Activated B cell treated with CpG ODN at 0.5 μM for 24 hours (primary cell): ENCODE measurements around the gene GALNTL6. TPM values are rescaled to one million over a fixed set of nuclear protein-coding genes. Genes with fewer than 3 reads are reported as not detected.
"Not testable (repeated sequence)": the region's sequence is repeated elsewhere in the genome, so short reads cannot be mapped to it uniquely, and the experiment has no call there.

Experiments used
- ATAC-seq: fragments of 200-7000 bp; cut with Tn5 transposase; one replicate; pipeline ENCODE4 v1.10.0; 2021; ENCODE audit warnings: low read depth, mild to moderate bottlenecking, moderate library complexity
- CTCF ChIA-PET: fragments of 350-600 bp; sonication (Branson Sonifier 250); formaldehyde crosslinking; loops from one replicate; lab custom pipeline; 2021; ENCODE audit warnings: antibody characterized with exemption; lab: Charles Lee
- POLR2A ChIA-PET: fragments of 350-600 bp; sonication (Branson Sonifier 250); formaldehyde crosslinking; loops from one replicate; lab custom pipeline; 2021; ENCODE audit warnings: antibody characterized with exemption; lab: Charles Lee
- DNase-seq: peaks from one replicate; pipeline ENCODE4 v3.0.0; 2022
- H3K27ac Mint-ChIP-seq: one replicate; pipeline ENCODE4 v1.8.0; 2020; ENCODE audit warnings: mixed read lengths
- H3K27me3 Mint-ChIP-seq: one replicate; pipeline ENCODE4 v1.8.0; 2021; ENCODE audit warnings: mixed read lengths
- H3K36me3 Mint-ChIP-seq: one replicate; pipeline ENCODE4 v1.8.0; 2021; ENCODE audit warnings: low read depth, mixed read lengths
- H3K4me1 Mint-ChIP-seq: one replicate; pipeline ENCODE4 v1.8.0; 2021; ENCODE audit warnings: mixed read lengths
- H3K4me3 Mint-ChIP-seq: one replicate; pipeline ENCODE4 v1.8.0; 2020; ENCODE audit warnings: mild to moderate bottlenecking, mixed read lengths
- H3K9me3 Mint-ChIP-seq: one replicate; pipeline ENCODE4 v1.8.0; 2020; ENCODE audit warnings: mixed read lengths
- CTCF ChIP-seq: fragments of 200-600 bp; IDR thresholded peaks from one replicate; pipeline ENCODE4 v1.8.0; 2022; ENCODE audit warnings: antibody characterized with exemption, mild to moderate bottlenecking
- intact Hi-C: fragments of 100-400 bp; cut with micrococcal nuclease; formaldehyde crosslinking; loops from one replicate; pipeline ENCODE4 v1.15.1; 2024
- total RNA-seq: library from RNA; stranded (reverse); gene quantifications from 2 replicates; pipeline ENCODE4 v1.2.3, GENCODE V29; 2022

Gene GALNTL6
- total RNA-seq, 1 donor from 2014 or later, result 0.20 TPM

GRCh38 chr4:173018446-173018845 is 1205.2 kb downstream of the GALNTL6 start:
- no peak overlapping the region for H3K4me3 Mint-ChIP-seq
- ATAC-seq (no peak), DNase-seq (no peak)
- no peaks in the 10 kb centered on the region for H3K9me3 Mint-ChIP-seq
- ChIA-PET CTCF (interaction anchor here (1.6 kb wide), 1 partner anchor 239 kb away, joined by 4 read pairs; no protein-coding TSS in a partner anchor), POLR2A (no interaction called here)
- intact Hi-C loops, result no loop called here
- TF ChIP-seq CTCF, result no peak
- no peak overlapping the region for H3K27ac Mint-ChIP-seq
- no peaks in the 10 kb centered on the region for H3K27me3 Mint-ChIP-seq
- no peaks in the 10 kb centered on the region for H3K36me3 Mint-ChIP-seq
- H3K4me1 Mint-ChIP-seq, result no peaks in the 10 kb centered on the region

GRCh38 chr4:173019664-173020063 is 1206.5 kb downstream of the GALNTL6 start:
- H3K4me1 Mint-ChIP-seq, result no peaks in the 10 kb centered on the region
- H3K36me3 Mint-ChIP-seq, result no peaks in the 10 kb centered on the region
- POLR2A ChIA-PET, result no interaction called here
- ATAC-seq, result no peak
- CTCF ChIA-PET, result interaction anchor here (1.2 kb wide), 1 partner anchor 241 kb away, joined by 3 read pairs; no protein-coding TSS in a partner anchor
- H3K9me3 Mint-ChIP-seq, result no peaks in the 10 kb centered on the region
- H3K27me3 Mint-ChIP-seq, result no peaks in the 10 kb centered on the region
- no peak overlapping the region for H3K4me3 Mint-ChIP-seq
- intact Hi-C loops, result no loop called here
- no peak for TF ChIP-seq CTCF
- no peak for DNase-seq
- H3K27ac Mint-ChIP-seq, result no peak overlapping the region

GRCh38 chr4:173021746-173022573 is 1208.8 kb downstream of the GALNTL6 start:
- H3K9me3 Mint-ChIP-seq, H3K4me3 Mint-ChIP-seq, ATAC-seq, H3K27ac Mint-ChIP-seq, DNase-seq, H3K36me3 Mint-ChIP-seq, intact Hi-C loops, H3K27me3 Mint-ChIP-seq, H3K4me1 Mint-ChIP-seq: not testable (repeated sequence)
- ChIA-PET POLR2A (interaction anchor here (0.8 kb wide), 1 partner anchor 280 kb away, joined by 3 read pairs; no protein-coding TSS in a partner anchor), CTCF (interaction anchor here (0.7 to 3.2 kb wide), 4 partner anchors 8 to 280 kb away, joined by 3 to 47 read pairs (median 12); no protein-coding TSS in a partner anchor)

GRCh38 chr4:173024203-173024602 is 1211.0 kb downstream of the GALNTL6 start:
- Mint-ChIP-seq H3K27ac (no peak overlapping the region), H3K9me3 (no peaks in the 10 kb centered on the region), H3K4me1 (peaks cover 3% of the 10 kb centered on the region), H3K4me3 (no peak overlapping the region), H3K27me3 (no peaks in the 10 kb centered on the region), H3K36me3 (no peaks in the 10 kb centered on the region)
- ATAC-seq (no peak), DNase-seq (no peak)
- ChIA-PET POLR2A (no interaction called here), CTCF (interaction anchor here (0.9 to 3.2 kb wide), 7 partner anchors 11 to 295 kb away, joined by 3 to 47 read pairs (median 5); partner anchors contain the start of gene GALNT7)
- intact Hi-C loops, result no loop called here
- TF ChIP-seq CTCF, result no peak

GRCh38 chr4:173025131-173025530 is 1211.9 kb downstream of the GALNTL6 start:
- DNase-seq, result no peak
- no peak for ATAC-seq
- no peak for TF ChIP-seq CTCF

More at GRCh38 chr4:173025131-173025530, 1211.9 kb downstream of the GALNTL6 start:
- intact Hi-C loops, result loop anchor here (1.0 kb wide), 4 partner anchors 143 to 392 kb away; partner anchors contain the start of gene GALNT7
- Mint-ChIP-seq H3K27me3 (no peaks in the 10 kb centered on the region), H3K36me3 (no peaks in the 10 kb centered on the region), H3K4me3 (no peak overlapping the region), H3K9me3 (no peaks in the 10 kb centered on the region), H3K27ac (no peak overlapping the region), H3K4me1 (peaks cover 3% of the 10 kb centered on the region)
- ChIA-PET POLR2A (no interaction called here), CTCF (interaction anchor here (0.6 to 3.2 kb wide), 7 partner anchors 12 to 374 kb away, joined by 3 to 47 read pairs (median 4); partner anchors contain the start of genes GALNT7 and SCRG1)
